Measurements from ENCODE around the gene CCDC6.

The CCDC6 gene

GRCh38 chr10:59847326-59847725 is 59.0 kb downstream of the CCDC6 start:
- H3K4me3 ChIP-seq (ENCODE audit: low read depth, low read length) = no peak overlapping the region
- no peak for TF ChIP-seq CTCF (IDR thresholded peaks at IDR 0.05; ENCODE audit: control insufficient read depth, extremely low read depth, insufficient read depth)
- no peak for DNase-seq (ENCODE audit: low read depth)

- no peak overlapping the region for H3K4me3 ChIP-seq (ENCODE audit: low read depth, low read length)
- TF ChIP-seq CTCF (IDR thresholded peaks at IDR 0.05; ENCODE audit: control insufficient read depth, extremely low read depth, insufficient read depth) = no peak
- no peak for DNase-seq (ENCODE audit: low read depth)
Measured at GRCh38 chr10:59844436-59844835, 61.9 kb downstream of the CCDC6 start.

- no peak for TF ChIP-seq CTCF (IDR thresholded peaks at IDR 0.05; ENCODE audit: control insufficient read depth, extremely low read depth, insufficient read depth)
- no peak for DNase-seq (ENCODE audit: low read depth)
- H3K4me3 ChIP-seq (ENCODE audit: low read depth, low read length) = no peak overlapping the region
Measured at GRCh38 chr10:59843748-59844147, 62.6 kb downstream of the CCDC6 start.

- no peak for TF ChIP-seq CTCF (IDR thresholded peaks at IDR 0.05; ENCODE audit: control insufficient read depth, extremely low read depth, insufficient read depth)
- no peak overlapping the region for H3K4me3 ChIP-seq (ENCODE audit: low read depth, low read length)
- DNase-seq (ENCODE audit: low read depth) = no peak
Measured at GRCh38 chr10:59839576-59839975, 66.8 kb downstream of the CCDC6 start.

- no peak overlapping the region for H3K4me3 ChIP-seq (ENCODE audit: low read depth, low read length)
- TF ChIP-seq CTCF (IDR thresholded peaks at IDR 0.05; ENCODE audit: control insufficient read depth, extremely low read depth, insufficient read depth) = no peak
- no peak for DNase-seq (ENCODE audit: low read depth)
Measured at GRCh38 chr10:59838085-59838789, 68.1 kb downstream of the CCDC6 start.

GRCh38 chr10:59833810-59834209 is 72.5 kb downstream of the CCDC6 start:
- no peak for TF ChIP-seq CTCF (IDR thresholded peaks at IDR 0.05; ENCODE audit: control insufficient read depth, extremely low read depth, insufficient read depth)
- no peak for DNase-seq (ENCODE audit: low read depth)
- H3K4me3 ChIP-seq (ENCODE audit: low read depth, low read length) = no peak overlapping the region

- no peak overlapping the region for H3K4me3 ChIP-seq (ENCODE audit: low read depth, low read length)
- DNase-seq (ENCODE audit: low read depth) = no peak
- TF ChIP-seq CTCF (IDR thresholded peaks at IDR 0.05; ENCODE audit: control insufficient read depth, extremely low read depth, insufficient read depth) = no peak
Measured at GRCh38 chr10:59832506-59832905, 73.8 kb downstream of the CCDC6 start.

Measured in LNCaP clone FGC (cell line).